NCI-H146 treated with DMSO at 0.1 percent for 48 hours (cell line): ENCODE measurements around the gene OR2AG1.

Experiments used
- DNase-seq: peaks from one replicate; lab custom pipeline; 2025; ENCODE audit not compliant: unreplicated experiment; lab: John Stamatoyannopoulos, UW

The OR2AG1 gene

DNA sequence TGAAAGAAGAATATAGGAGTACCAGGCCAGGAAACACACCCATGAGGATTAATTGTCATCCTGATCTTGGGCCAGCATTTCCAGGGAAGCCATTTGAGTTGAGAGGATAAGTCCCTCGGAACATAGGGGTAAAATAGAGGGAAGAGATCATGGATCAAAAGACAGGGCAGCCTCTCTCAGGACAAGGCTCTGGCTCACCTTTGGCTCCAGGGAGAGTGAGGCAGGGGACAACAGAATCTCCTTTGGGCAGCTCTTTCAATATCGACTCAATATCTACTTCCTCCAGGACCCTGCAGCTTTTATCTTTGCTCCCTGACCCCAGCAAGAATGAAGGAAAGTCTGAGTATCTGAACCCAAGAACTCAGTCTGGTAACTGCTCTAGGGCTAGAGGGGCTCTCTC is at the start of gene OR2AG1:
Gene OR2AG1, plus strand, starts transcription at position 301 of the 400 bp plus-strand sequence. CDS start 2,018 bp downstream, outside the sequence.
- no peak for DNase-seq

DNA sequence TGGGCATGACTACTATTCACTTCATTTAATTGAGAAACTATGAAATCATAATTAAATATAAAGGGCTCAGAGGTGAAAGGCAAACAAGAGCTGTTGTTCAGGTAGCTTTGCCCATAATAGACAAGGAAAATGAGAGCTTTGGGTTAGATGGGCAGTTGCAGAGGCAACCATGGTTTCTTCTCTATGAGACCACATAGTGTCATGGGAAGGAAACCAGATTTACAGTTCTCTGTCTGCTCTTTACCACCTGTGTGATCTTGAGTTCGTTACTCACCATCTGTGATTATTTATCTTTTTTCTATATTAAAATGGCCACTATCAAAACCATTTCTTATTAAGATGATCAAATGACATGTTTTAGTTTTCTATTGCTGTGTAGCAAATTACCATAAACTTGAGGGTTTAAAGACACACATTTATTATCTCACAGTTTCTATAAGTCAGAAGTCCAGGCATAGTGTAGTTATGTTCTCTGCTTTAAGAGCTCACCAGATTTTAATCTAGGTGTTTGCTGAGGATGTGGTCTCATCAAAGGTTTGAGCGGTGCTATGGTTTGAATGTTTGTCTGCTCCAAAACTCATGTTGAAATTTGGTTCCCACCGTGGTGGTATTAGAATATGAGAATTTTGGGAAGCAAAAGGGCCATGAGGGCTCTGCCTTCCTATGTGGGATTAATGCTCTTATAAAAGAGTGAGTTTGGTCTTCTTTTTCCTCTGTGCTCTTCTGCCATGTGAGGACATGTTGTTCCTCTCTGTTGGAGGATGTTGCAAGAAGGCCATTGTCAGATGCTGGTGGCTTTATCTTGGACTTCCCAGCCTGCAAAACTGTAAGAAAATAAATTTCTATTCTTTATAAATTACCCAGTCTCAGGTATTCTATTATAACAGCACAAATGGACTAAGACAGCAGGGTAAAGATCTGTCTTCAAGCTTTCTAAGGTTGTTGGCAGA is 49.2 kb upstream of the OR2AG1 start:
- DNase-seq = no peak

GRCh38 chr11:6734616-6735015 is 48.2 kb upstream of the OR2AG1 start:
- no peak for DNase-seq

GRCh38 chr11:6735306-6735705 is 47.5 kb upstream of the OR2AG1 start:
- DNase-seq = no peak

DNA sequence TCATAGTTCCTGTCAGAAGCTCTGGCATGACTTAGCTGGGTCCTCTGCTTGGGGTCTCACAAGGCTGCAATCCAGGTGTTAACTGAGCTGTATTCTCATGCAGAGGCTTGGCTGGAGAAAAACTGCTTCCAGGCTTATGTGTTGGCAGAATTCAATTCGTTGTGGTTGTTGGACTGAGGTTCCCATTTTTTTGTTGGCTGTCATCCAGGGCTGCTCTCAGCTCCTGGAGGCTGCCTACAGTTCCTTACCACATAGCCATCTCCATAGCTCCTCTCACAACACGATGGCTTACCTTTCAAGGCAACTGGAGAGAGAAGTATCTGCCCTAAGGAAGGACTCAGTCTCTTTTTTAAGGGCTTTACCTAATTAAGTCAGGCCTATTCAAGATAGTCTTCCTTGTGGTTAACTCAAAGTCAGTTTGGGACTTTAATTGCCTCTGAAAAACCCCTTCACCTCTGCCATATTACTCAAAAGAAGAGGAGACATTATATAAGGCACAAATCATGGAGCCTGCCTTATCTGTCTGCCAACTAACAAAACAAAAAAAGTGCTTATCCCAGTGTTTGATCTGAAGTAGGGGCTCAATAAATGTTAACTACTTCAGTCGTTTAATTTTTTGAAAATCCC is 46.2 kb upstream of the OR2AG1 start:
- no peak for DNase-seq

DNA sequence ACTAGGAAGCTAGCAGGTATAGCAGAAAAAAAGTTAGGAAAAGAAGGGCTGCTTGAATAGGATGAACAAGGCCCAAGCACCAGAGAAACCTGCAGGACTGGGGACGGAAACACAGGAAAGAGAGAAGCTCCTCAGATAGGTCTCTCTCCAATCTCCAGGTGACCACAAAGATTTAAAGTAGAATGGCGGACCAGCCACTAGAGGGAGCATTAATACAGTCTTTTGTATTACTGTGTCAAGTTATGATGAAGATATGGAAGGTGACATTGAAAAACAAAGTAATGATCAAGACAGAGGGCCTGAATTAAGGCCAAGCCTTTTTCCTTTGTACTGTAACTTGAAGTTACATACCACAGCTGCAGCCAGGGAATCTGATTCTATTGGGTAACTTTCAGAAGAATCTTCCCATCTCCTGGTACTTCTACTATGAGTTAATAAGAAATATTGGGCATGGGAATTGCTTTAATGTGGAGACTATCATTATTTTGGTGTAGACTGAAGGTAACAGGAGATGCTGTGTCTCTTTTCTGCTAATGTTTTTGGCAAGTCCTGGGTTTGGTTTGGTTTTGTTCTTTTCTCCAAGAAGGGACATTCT is 44.9 kb upstream of the OR2AG1 start:
- peak; percentile 6 for DNase-seq

GRCh38 chr11:6738590-6738989 is 44.2 kb upstream of the OR2AG1 start:
- DNase-seq = no peak

GRCh38 chr11:6742260-6742659 is 40.6 kb upstream of the OR2AG1 start:
- DNase-seq = no peak

- DNase-seq = no peak
Observed at GRCh38 chr11:6745018-6745417, 37.8 kb upstream of the OR2AG1 start.

DNA sequence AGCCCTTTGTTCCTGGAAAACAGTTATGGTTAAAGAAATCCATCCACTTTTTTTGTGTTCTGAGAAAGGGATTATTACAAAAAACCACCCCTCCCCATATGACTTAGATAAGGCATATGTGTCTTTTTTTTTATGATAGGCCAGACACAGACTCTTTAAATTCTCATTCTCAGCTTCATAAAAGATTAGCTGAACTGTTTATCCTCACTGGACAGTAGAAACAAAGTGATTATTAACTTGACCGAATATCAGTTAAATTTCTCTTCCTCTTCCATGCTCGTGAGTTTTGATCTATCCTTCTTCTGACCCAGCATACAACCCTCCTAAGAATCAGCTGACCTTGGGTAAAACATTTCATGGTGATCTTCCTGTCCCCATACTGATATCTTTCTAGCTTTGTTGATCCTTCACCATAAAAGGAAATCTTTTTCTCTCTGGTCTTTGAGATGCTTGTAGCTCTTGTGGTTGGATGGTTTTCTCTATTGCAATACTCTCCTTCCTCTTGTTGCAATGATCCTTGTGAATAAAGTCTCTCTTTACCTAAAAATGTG is 37.3 kb upstream of the OR2AG1 start:
- DNase-seq = no peak

DNA sequence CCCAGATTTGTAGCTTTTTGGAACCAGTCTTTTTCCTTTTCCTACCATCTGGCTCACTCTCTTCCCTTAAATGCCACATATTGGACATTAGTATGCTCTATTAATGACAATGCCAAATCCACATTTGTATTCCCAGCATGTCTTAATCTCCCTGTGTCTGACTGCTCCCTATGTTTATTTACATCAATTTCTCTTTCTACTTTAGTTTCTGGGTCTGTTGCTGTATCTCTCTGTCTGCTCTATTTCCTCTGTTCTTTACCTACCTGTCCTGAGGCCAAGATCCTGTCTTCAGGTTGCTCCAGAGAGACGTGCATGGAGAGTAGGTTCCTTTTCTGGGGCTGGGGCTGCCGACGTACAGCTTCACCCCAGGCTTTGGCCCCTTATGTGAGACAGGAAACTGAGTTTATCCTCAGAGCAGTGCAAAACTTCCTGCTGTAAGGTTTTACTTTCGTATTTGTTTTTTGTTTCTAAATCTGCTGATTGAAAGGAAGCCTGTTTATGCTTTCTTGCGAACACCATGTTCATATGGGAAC is 36.7 kb upstream of the OR2AG1 start:
- DNase-seq = no peak

DNA sequence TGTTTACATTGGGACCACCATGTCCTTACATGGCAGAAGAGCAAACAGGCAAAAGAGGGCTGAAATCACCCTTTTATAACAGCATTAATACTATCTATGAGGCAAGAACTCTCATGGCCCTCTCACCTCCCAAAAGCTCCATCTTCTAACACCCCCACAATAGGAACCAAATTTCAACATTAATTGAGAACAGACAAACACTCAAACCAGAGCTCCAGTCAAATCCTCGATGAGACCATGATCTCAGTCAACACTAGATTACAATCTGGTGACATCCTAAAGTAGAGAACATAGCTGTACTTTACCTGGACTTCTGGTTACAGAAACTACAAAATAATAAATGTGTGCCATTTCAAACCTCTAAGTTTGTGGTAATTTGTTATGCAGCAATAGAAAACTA is 36.2 kb upstream of the OR2AG1 start:
- no peak for DNase-seq

- DNase-seq = no peak
Observed at GRCh38 chr11:6747097-6747668, 35.6 kb upstream of the OR2AG1 start.

- DNase-seq = peak; percentile 1
Observed at GRCh38 chr11:6755303-6755952, 27.4 kb upstream of the OR2AG1 start.

GRCh38 chr11:6755953-6756347 is 26.9 kb upstream of the OR2AG1 start:
- DNase-seq = no peak

- peak; percentile 23 for DNase-seq
Observed at GRCh38 chr11:6757373-6757967, 25.4 kb upstream of the OR2AG1 start.

DNA sequence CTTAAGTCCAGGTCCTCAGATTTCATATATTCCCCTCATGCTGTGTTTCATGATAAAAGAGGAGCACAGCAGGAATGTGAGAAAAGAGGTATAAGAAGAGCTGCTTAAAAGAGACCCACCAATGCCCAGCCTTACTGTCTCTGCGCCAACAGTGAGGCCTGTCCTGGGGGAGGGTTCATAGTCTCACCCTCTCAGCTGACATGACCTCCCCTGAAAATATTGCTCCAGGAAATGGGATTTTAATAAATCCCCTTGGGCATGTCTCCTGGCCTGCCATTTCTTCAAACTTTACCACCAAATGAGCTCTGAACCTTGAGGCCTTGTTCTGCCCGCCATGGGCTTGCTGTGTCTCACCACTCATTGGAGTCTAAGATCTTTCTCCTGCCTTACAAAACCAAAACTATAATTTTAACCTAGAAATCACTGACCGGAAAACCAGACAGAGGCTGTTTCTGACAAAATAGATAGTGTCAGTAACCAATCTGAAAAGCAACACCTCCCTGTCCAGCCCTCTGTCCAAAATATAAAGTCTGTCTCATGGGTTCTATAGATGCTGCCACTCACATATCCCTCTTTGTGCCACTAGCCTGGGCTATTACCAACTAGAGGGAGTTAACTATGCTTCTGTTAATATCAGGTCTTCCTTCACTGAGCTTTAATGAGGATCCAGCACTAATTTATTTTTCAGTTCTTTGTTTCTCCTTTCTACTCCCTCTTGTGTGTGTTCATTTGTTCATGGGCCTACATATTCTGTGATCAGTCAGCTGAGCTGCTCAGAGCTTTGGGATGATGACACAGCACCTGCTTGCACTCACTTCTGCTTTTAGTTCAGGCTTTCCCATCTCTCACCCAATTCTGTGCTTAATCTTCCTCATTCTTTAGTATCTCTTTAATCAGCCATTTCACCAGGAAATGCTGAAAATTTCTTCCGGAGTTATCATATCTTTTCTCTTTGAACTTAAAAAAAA is 10.6 kb upstream of the OR2AG1 start, which contains the start of gene OR2AG2:
Gene OR2AG2, minus strand, starts transcription at position 51 of the 968 bp plus-strand sequence. CDS start 3,019 bp downstream, outside the sequence.
- no peak for DNase-seq

GRCh38 chr11:6778518-6778917 is 4.3 kb upstream of the OR2AG1 start:
- DNase-seq = no peak

DNA sequence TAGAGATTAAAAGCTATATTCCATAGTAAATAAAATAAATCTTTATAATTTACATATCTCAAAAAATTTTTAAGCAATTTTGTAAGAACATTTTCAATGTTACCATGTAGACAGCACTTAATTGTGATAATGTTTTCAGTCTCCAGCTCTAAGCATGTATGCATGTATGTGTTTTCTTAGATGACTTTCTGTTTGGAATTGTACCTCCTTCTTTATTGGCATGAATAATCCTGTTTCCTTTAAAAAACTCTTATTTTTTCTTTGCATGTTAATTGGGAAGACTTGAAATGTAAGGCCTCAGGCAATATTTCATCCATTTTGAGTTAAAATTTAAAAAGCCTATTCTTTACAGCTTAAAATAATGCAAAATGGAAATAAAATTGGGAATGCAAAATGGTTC is 2.0 kb upstream of the OR2AG1 start:
- no peak for DNase-seq
